ENCODE data around the gene MYO1C.

DNA sequence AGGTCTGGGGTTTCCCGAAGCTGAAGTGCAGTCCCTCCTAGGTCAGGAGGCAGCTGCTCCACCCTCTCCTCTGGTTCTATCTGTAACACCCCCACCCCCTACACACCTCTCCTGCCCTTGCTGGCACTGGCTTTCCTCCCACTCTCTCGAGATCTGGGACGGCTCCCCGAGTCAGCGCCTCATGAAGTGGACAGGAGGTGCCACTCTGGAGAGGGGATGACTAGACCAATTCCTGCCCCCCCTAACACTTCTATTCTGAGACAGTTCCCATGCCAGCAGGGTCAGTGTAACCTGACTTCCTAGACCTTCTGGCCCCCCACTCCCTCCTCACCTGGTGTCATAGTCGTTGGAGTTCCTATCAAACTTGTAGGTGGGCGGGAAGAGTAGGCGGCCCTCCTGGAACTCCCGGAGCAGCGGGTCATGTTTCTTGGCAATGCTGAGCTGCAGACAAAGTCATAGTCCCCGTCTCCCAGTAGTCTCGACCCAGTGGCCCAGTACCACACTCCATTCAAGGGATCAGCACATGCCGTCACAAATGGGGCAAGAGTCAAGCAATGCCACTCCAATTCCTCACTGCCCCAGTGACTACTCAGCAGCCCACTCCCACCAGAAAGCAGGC lies 14.3 kb upstream of the MYO1C start:
- no peak for TF ChIP-seq TAF1 (IDR thresholded peaks at IDR 0.05; ENCODE audit: low read depth)
- TF ChIP-seq RAD21 (IDR thresholded peaks at IDR 0.05; ENCODE audit: low read depth): no peak
- TF ChIP-seq EGR1 (IDR thresholded peaks at IDR 0.05): no peak
- no peak for TF ChIP-seq EP300 (IDR thresholded peaks at IDR 0.05; ENCODE audit: borderline replicate concordance)
- TF ChIP-seq REST (IDR thresholded peaks at IDR 0.05; ENCODE audit: low read depth): no peak
- TF ChIP-seq CEBPB (IDR thresholded peaks at IDR 0.05): no peak
- TF ChIP-seq NFIC (IDR thresholded peaks at IDR 0.05): no peak
- TF ChIP-seq CREB1 (IDR thresholded peaks at IDR 0.05; ENCODE audit: low read depth): no peak
